UCSD-AML1 (cell line): ENCODE measurements around the gene GMPR2.
A peak's percentile ranks its signal among the peaks of the same experiment; 100 is the strongest.
"Not testable (repeated sequence)": the region's sequence is repeated elsewhere in the genome, so short reads cannot be mapped to it uniquely, and the experiment has no call there.

ENCODE experiments used
- DNase-seq: peaks from one replicate; lab custom pipeline; 2025; ENCODE audit not compliant: unreplicated experiment; lab: John Stamatoyannopoulos, UW

Gene GMPR2

GRCh38 chr14:24198814-24199524 is 33.8 kb upstream of the GMPR2 start:
- no peak for DNase-seq

- not testable (repeated sequence) for DNase-seq
These were observed 30.2 kb upstream of the GMPR2 start for GRCh38 chr14:24202538-24202937.

- DNase-seq = not testable (repeated sequence)
These were observed 29.4 kb upstream of the GMPR2 start for GRCh38 chr14:24203249-24203886.

GRCh38 chr14:24204163-24205146 is 28.3 kb upstream of the GMPR2 start:
- no peak for DNase-seq

- no peak for DNase-seq
These were observed 26.2 kb upstream of the GMPR2 start for GRCh38 chr14:24206260-24207103.

- no peak for DNase-seq
These were observed 25.6 kb upstream of the GMPR2 start for GRCh38 chr14:24207104-24207551.

- DNase-seq = no peak
These were observed 25.1 kb upstream of the GMPR2 start for GRCh38 chr14:24207625-24208024.

- no peak for DNase-seq
These were observed 21.4 kb upstream of the GMPR2 start for GRCh38 chr14:24211311-24211710.

GRCh38 chr14:24212924-24213865 is 19.5 kb upstream of the GMPR2 start, which contains the start of gene CHMP4A:
TSS of gene CHMP4A (minus strand) at chr14:24213488. CDS start at chr14:24213439, 49 bp downstream.
- peak; percentile 96 for DNase-seq

GRCh38 chr14:24213866-24214662 is 18.7 kb upstream of the GMPR2 start:
- no peak for DNase-seq

GRCh38 chr14:24215495-24216344 is 17.0 kb upstream of the GMPR2 start, which contains the start of gene MDP1:
TSS of gene MDP1 (minus strand) at chr14:24216066. CDS start at chr14:24215955, 111 bp downstream.
- DNase-seq = peak; percentile 89

- no peak for DNase-seq
These were observed 16.4 kb upstream of the GMPR2 start for GRCh38 chr14:24216345-24216699.

GRCh38 chr14:24216876-24217275 is 15.9 kb upstream of the GMPR2 start:
- DNase-seq = not testable (repeated sequence)

- DNase-seq = no peak
These were observed 13.6 kb upstream of the GMPR2 start for GRCh38 chr14:24219080-24219479.

- DNase-seq = no peak
These were observed 13.2 kb upstream of the GMPR2 start for GRCh38 chr14:24219521-24219920.

GRCh38 chr14:24222987-24223386 is 9.7 kb upstream of the GMPR2 start:
- not testable (repeated sequence) for DNase-seq

- DNase-seq = no peak
These were observed 8.1 kb upstream of the GMPR2 start for GRCh38 chr14:24224618-24225071.
